Testis (tissue), 2 donors: ENCODE data around the gene FLACC1.

Source experiments
- CTCF ChIP-seq, 3 experiments: fragments of 450-650 bp in 2 of 3; fragments of 200-600 bp in 1 of 3; sonication (generic) in 1 of 3; IDR thresholded peaks; one replicate each; pipeline ENCODE4 v1.5.1; 2016 to 2019; ENCODE audit warnings: antibody characterized with exemption in 3 of 3, mild to moderate bottlenecking in 2 of 3, moderate library complexity in 1 of 3
- POLR2A ChIP-seq: fragments of 450-650 bp; IDR thresholded peaks from one replicate; pipeline ENCODE4 v1.6.1; 2017; ENCODE audit warnings: antibody characterized with exemption, mild to moderate bottlenecking, moderate library complexity

GRCh38 chr2:201357221-201357620, at the start of gene FLACC1:
- TF ChIP-seq CTCF (IDR thresholded peaks at IDR 0.05) (no peak), POLR2A (no peak)
